SK-N-SH (cell line): Measurements from ENCODE around the gene STARD3NL. TPM values are rescaled to one million over a fixed set of nuclear protein-coding genes. Genes with fewer than 3 reads are reported as not detected.

Experiments used
- CTCF ChIA-PET: fragments of 300-600, 350-600 bp; formaldehyde crosslinking; extraction: SDS; loops from one replicate; lab custom pipeline; 2021; lab: Yijun Ruan, JAX
- POLR2A ChIA-PET: fragments of 350-600 bp; sonication (Branson Sonifier 250); formaldehyde crosslinking; extraction: SDS; loops from one replicate; lab custom pipeline; 2020; ENCODE audit warnings: antibody characterized with exemption, inconsistent platforms; lab: Yijun Ruan, JAX
- DNase-seq: peaks from one replicate; pipeline ENCODE4 v3.0.0; 2012
- H2AFZ ChIP-seq: fragments of 200-600 bp; sonication (generic); 2 replicates; pipeline ENCODE4 v1.8.1; 2016; ENCODE audit warnings: antibody characterized with exemption, mild to moderate bottlenecking, low read depth
- H3F3A ChIP-seq: fragments of 200-600 bp; sonication (generic); replicated peaks from 2 replicates; pipeline ENCODE3; 2016; ENCODE audit warnings: antibody characterized with exemption, mild to moderate bottlenecking; ENCODE audit not compliant: insufficient read depth
- H3K27ac ChIP-seq, 2 experiments: fragments of 200-500 bp in 1 of 2; fragments of 200-600 bp in 1 of 2; sonication (Bioruptor generic) in 1 of 2; sonication (generic), shearing (Covaris generic) in 1 of 2; 2 replicates each; pipeline versions ENCODE4 v1.5.1 to v1.6.1; 2014 to 2016; ENCODE audit warnings: low read depth in 2 of 2, inconsistent platforms in 1 of 2, low read length in 1 of 2, mild to moderate bottlenecking in 1 of 2, mixed read lengths in 1 of 2
- H3K27me3 ChIP-seq: fragments of 200-600 bp; sonication (generic), shearing (Covaris generic); 2 replicates; pipeline ENCODE4 v1.6.1; 2016; ENCODE audit warnings: mixed run types; ENCODE audit not compliant: insufficient read depth
- H3K36me3 ChIP-seq, 2 experiments: fragments of 200-500 bp in 1 of 2; fragments of 200-600 bp in 1 of 2; sonication (Bioruptor generic) in 1 of 2; sonication (generic) in 1 of 2; replicated peaks in 1 of 2; 2 replicates each; pipeline versions ENCODE3 to v1.5.1; 2014 to 2016; ENCODE audit warnings: low read length in 1 of 2, mild to moderate bottlenecking in 1 of 2; ENCODE audit not compliant: insufficient read depth in 2 of 2, control insufficient read depth in 1 of 2
- H3K4me1 ChIP-seq, 2 experiments: fragments of 200-500 bp in 1 of 2; fragments of 200-600 bp in 1 of 2; sonication (Bioruptor generic) in 1 of 2; sonication (generic), shearing (Covaris generic) in 1 of 2; 2 replicates each; pipeline versions ENCODE4 v1.5.1 to v1.6.1; 2014 to 2016; ENCODE audit warnings: low read depth in 1 of 2, low read length in 1 of 2, mixed run types in 1 of 2; ENCODE audit not compliant: insufficient read depth in 2 of 2, control insufficient read depth in 1 of 2
- H3K4me2 ChIP-seq: fragments of 200-600 bp; sonication (generic), shearing (Covaris generic); 2 replicates; pipeline ENCODE4 v1.6.1; 2017; ENCODE audit warnings: mixed run types
- H3K4me3 ChIP-seq, 2 experiments: fragments of 200-500 bp in 1 of 2; fragments of 200-600 bp in 1 of 2; sonication (Bioruptor generic) in 1 of 2; sonication (generic), shearing (Covaris generic) in 1 of 2; 2 replicates each; pipeline versions ENCODE4 v1.5.1 to v1.8.1; 2014 to 2016; ENCODE audit warnings: low read depth in 2 of 2, inconsistent platforms in 1 of 2, low read length in 1 of 2, mild to moderate bottlenecking in 1 of 2, mixed read lengths in 1 of 2, moderate library complexity in 1 of 2
- H3K79me2 ChIP-seq: fragments of 200-600 bp; sonication (generic); 2 replicates; pipeline ENCODE4 v1.8.1; 2017; ENCODE audit warnings: mild to moderate bottlenecking; ENCODE audit not compliant: insufficient read depth
- H3K9ac ChIP-seq: fragments of 200-600 bp; sonication (generic); 2 replicates; pipeline ENCODE4 v1.6.1; 2017; ENCODE audit warnings: mixed run types
- H3K9me2 ChIP-seq: fragments of 200-600 bp; sonication (generic); 2 replicates; pipeline ENCODE4 v1.6.1; 2017; ENCODE audit warnings: mixed run types
- H3K9me3 ChIP-seq: fragments of 200-600 bp; sonication (generic); 2 replicates; pipeline ENCODE4 v1.6.1; 2017; ENCODE audit warnings: mixed run types, mild to moderate bottlenecking, moderate library complexity
- H4K20me1 ChIP-seq: fragments of 200-600 bp; sonication (generic); 2 replicates; pipeline ENCODE4 v1.6.1; 2017; ENCODE audit warnings: mild to moderate bottlenecking, mixed run types; ENCODE audit not compliant: insufficient read depth
- ELF1 ChIP-seq: IDR thresholded peaks from 2 replicates; pipeline ENCODE4 v1.4.0; 2012
- EP300 ChIP-seq, 2 experiments: IDR thresholded peaks; 2 replicates each; pipeline versions ENCODE4 v1.4.0 to v1.6.1; 2012; ENCODE audit warnings: borderline replicate concordance in 1 of 2, low read depth in 1 of 2, low read length in 1 of 2
- GABPA ChIP-seq: IDR thresholded peaks from 2 replicates; pipeline ENCODE4 v1.4.0; 2012; ENCODE audit warnings: low read depth, mild to moderate bottlenecking
- GATA2 ChIP-seq: sonication (generic); formaldehyde crosslinking; IDR thresholded peaks from 2 replicates; pipeline ENCODE4 v1.5.0; 2020; ENCODE audit warnings: mild to moderate bottlenecking, missing genetic modification reagents
- JUND ChIP-seq: IDR thresholded peaks from 2 replicates; pipeline ENCODE4 v1.4.0; 2012
- NFIC ChIP-seq: IDR thresholded peaks from 2 replicates; pipeline ENCODE4 v1.4.0; 2012; ENCODE audit warnings: borderline replicate concordance
- NRF1 ChIP-seq: IDR thresholded peaks from 2 replicates; pipeline ENCODE4 v1.6.1; 2012; ENCODE audit warnings: low read depth, mild to moderate bottlenecking, low read length
- RAD21 ChIP-seq: IDR thresholded peaks from 2 replicates; pipeline ENCODE4 v1.6.1; 2012; ENCODE audit warnings: mild to moderate bottlenecking, low read length
- RFX5 ChIP-seq: IDR thresholded peaks from 2 replicates; pipeline ENCODE4 v1.6.1; 2012; ENCODE audit warnings: mild to moderate bottlenecking, improper control_type of control experiment, low read length
- TCF12 ChIP-seq: IDR thresholded peaks from 2 replicates; pipeline ENCODE4 v1.4.0; 2012
- TEAD4 ChIP-seq: IDR thresholded peaks from 2 replicates; pipeline ENCODE4 v1.4.0; 2012; ENCODE audit warnings: mild to moderate bottlenecking, borderline replicate concordance; ENCODE audit not compliant: insufficient read depth
- YY1 ChIP-seq: IDR thresholded peaks from 2 replicates; pipeline ENCODE4 v1.4.0; 2012; ENCODE audit warnings: low read depth, mild to moderate bottlenecking
- WGBS: methylation state at CpG from one replicate; pipeline ENCODE4 v1.1.6; 2017; ENCODE audit warnings: low lambda C conversion rate; 5-methylcytosine and 5-hydroxymethylcytosine counted together
- polyA plus RNA-seq, 3 experiments: library from polyadenylated mRNA; depleted of rRNA; stranded (reverse); fragments of >200 nt; gene quantifications; 2 replicates each; pipeline ENCODE4 v1.2.3, GENCODE V29; 2012
- TF ChIP-seq, protein P1 (sequence below): fragments of 200-600 bp; sonication (generic); IDR thresholded peaks from 2 replicates; pipeline ENCODE4 v1.6.1; 2017; ENCODE audit warnings: antibody characterized with exemption, mild to moderate bottlenecking, moderate library complexity
- TF ChIP-seq, protein P2 (sequence below): IDR thresholded peaks from 2 replicates; pipeline ENCODE4; 2012

STARD3NL gene
- polyA plus RNA-seq, 1 of the 3 experiments (the other 2 are of a cell fraction), result 46.3 TPM

DNA sequence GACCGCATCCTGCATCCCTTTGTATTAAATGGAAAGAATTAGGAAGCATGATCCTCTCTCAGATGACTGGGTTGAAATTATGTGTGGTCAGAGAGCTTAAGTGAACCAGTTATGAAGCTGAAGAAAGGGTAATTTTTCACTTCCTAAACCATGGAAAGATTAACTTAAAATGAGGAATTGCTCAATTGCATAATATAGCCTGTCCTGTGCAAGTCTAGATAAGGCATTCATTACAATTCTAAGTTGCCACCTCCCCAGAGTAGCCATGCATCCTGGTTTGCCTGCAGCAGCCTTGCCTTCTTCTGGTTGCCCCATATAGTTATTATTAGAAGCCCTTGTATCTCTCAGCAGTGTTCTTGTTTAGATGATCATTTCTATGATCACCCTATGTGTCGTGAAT, 45.3 kb downstream of the STARD3NL start:
- Histone ChIP-seq H3F3A (no peaks in the 10 kb centered on the region), H3K9me3 (no peaks in the 10 kb centered on the region), H3K9me2 (no peaks in the 10 kb centered on the region), H3K4me1 (no peaks in the 10 kb centered on the region), H3K4me3 (no peak overlapping the region), H4K20me1 (no peaks in the 10 kb centered on the region), H3K9ac (no peak overlapping the region), H3K27ac (no peak overlapping the region), H2AFZ (no peak overlapping the region), H3K79me2 (no peaks in the 10 kb centered on the region), H3K27me3 (no peaks in the 10 kb centered on the region), H3K4me2 (no peak overlapping the region), H3K36me3 (peaks cover 73 to 82% of the 10 kb centered on the region in 2 experiments)
- TF ChIP-seq NRF1, result no peak
- TF ChIP-seq ELF1, result no peak
- TF ChIP-seq GABPA, result no peak
- ChIA-PET POLR2A (no interaction called here), CTCF (interaction anchor here (0.7 to 10.3 kb wide), 34 partner anchors 10 to 328 kb away, joined by 3 to 174 read pairs (median 4); partner anchors contain the start of gene SFRP4)
- 92% methylated on average over 2 of the region's 2 CpGs for WGBS
- no peak for DNase-seq

GRCh38 chr7:38224392-38224791, 46.3 kb downstream of the STARD3NL start:
- Histone ChIP-seq H3K9me3 (no peaks in the 10 kb centered on the region), H3K27me3 (no peaks in the 10 kb centered on the region), H4K20me1 (no peaks in the 10 kb centered on the region)
- no peak for DNase-seq
- no peak for TF ChIP-seq NFIC
- TF ChIP-seq YY1, result no peak
- no peak for TF ChIP-seq TCF12
- TF ChIP-seq GATA2 (CRISPR knock-in tag), result no peak
- TF ChIP-seq, protein P1, sequence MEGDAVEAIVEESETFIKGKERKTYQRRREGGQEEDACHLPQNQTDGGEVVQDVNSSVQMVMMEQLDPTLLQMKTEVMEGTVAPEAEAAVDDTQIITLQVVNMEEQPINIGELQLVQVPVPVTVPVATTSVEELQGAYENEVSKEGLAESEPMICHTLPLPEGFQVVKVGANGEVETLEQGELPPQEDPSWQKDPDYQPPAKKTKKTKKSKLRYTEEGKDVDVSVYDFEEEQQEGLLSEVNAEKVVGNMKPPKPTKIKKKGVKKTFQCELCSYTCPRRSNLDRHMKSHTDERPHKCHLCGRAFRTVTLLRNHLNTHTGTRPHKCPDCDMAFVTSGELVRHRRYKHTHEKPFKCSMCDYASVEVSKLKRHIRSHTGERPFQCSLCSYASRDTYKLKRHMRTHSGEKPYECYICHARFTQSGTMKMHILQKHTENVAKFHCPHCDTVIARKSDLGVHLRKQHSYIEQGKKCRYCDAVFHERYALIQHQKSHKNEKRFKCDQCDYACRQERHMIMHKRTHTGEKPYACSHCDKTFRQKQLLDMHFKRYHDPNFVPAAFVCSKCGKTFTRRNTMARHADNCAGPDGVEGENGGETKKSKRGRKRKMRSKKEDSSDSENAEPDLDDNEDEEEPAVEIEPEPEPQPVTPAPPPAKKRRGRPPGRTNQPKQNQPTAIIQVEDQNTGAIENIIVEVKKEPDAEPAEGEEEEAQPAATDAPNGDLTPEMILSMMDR, result no peak
- TF ChIP-seq JUND, result no peak
- TF ChIP-seq EP300 (IDR thresholded peaks at IDR 0.05; ENCODE audit: borderline replicate concordance in 1 of 2, low read depth in 1 of 2, low read length in 1 of 2), result no peak
- no peak for TF ChIP-seq TEAD4
- TF ChIP-seq RFX5, result no peak
- TF ChIP-seq, protein P2, sequence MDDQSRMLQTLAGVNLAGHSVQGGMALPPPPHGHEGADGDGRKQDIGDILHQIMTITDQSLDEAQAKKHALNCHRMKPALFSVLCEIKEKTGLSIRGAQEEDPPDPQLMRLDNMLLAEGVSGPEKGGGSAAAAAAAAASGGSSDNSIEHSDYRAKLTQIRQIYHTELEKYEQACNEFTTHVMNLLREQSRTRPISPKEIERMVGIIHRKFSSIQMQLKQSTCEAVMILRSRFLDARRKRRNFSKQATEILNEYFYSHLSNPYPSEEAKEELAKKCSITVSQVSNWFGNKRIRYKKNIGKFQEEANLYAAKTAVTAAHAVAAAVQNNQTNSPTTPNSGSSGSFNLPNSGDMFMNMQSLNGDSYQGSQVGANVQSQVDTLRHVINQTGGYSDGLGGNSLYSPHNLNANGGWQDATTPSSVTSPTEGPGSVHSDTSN, result no peak
- no peak for TF ChIP-seq RAD21
- TF ChIP-seq ELF1, result no peak
- TF ChIP-seq, all 33 proteins: peak for 0
- ChIA-PET POLR2A (no interaction called here), CTCF (interaction anchor here (0.7 to 10.3 kb wide), 5 partner anchors 13 to 323 kb away, joined by 3 to 174 read pairs (median 33); no protein-coding TSS in a partner anchor)
- Histone ChIP-seq H3K9ac (no peak overlapping the region), H3K79me2 (no peaks in the 10 kb centered on the region), H3F3A (no peaks in the 10 kb centered on the region), H3K4me3 (no peak overlapping the region), H3K9me2 (no peaks in the 10 kb centered on the region), H3K27ac (no peak overlapping the region), H3K4me1 (no peaks in the 10 kb centered on the region), H2AFZ (no peak overlapping the region), H3K4me2 (no peak overlapping the region), H3K36me3 (peaks cover 75 to 76% of the 10 kb centered on the region in 2 experiments)
- 94% methylated on average over 5 of the region's 5 CpGs for WGBS
